GM03348 (cell line): ENCODE data around the gene DUSP23.

Source experiments
- DNase-seq: peaks from one replicate; pipeline ENCODE4 v3.0.0; 2012; ENCODE audit warnings: low spot score

Gene DUSP23

GRCh38 chr1:159786465-159786864 lies 5.7 kb downstream of the DUSP23 start:
- DNase-seq: no peak

GRCh38 chr1:159786966-159787365 lies 6.2 kb downstream of the DUSP23 start:
- no peak for DNase-seq

DNA sequence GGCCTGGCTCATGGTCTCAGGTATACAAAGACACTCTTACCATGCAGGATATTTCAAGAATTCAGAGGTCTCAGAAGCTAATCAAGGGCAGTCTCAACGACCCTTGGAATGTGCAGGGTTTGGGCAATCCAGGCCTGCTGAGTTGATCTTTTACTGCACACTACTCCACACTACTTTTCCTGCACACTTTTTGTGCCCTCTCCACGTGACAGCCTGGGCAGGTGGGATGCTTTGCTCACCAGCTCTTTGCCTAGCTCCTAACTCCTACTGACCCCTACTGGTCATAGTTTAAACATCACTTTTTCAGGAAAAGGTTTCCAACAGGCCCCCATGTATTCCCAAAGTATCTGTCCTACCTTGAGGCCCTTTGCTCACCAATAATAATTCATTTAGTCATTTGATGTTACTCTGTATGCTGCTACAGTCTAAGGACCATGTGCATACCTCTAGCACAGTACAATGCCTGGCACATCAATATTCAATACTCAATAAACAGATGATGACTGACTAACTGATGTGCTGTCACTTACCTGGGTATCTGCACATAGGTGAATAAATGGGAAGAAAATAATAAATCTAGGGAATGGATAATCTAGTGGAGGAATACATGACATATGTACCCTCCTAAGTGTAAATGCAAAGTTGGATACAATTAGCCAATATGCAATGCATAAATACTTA lies 9.6 kb downstream of the DUSP23 start:
- DNase-seq: peak; percentile 47

DNA sequence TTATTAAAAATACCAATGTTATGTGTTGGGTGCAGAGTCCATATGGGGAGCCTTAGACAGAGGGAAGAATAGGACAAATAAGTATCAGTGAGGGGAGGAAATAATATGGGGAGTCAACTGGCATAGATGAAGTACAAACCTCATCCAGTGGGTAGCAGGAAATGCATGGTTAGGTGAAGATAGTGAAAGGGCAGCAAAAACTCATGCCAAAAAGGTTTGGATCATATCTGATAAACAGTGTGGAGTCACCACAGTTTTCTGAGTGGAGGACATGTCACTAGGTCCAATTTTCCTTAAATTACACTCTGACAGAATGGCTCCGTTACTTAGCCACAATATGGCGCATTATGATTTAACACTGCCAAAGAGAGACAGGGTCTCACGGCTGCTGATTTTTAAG lies 10.3 kb downstream of the DUSP23 start:
- DNase-seq: no peak

GRCh38 chr1:159791461-159791860 lies 10.7 kb downstream of the DUSP23 start:
- DNase-seq: no peak

- no peak for DNase-seq
Observed at GRCh38 chr1:159795534-159795933, 14.8 kb downstream of the DUSP23 start.

- peak; percentile 84 for DNase-seq
Observed at GRCh38 chr1:159798893-159799292, 18.1 kb downstream of the DUSP23 start.

- DNase-seq: no peak
Observed at GRCh38 chr1:159799446-159799985, 18.8 kb downstream of the DUSP23 start.

- DNase-seq: no peak
Observed at GRCh38 chr1:159800177-159800930, 19.6 kb downstream of the DUSP23 start.

DNA sequence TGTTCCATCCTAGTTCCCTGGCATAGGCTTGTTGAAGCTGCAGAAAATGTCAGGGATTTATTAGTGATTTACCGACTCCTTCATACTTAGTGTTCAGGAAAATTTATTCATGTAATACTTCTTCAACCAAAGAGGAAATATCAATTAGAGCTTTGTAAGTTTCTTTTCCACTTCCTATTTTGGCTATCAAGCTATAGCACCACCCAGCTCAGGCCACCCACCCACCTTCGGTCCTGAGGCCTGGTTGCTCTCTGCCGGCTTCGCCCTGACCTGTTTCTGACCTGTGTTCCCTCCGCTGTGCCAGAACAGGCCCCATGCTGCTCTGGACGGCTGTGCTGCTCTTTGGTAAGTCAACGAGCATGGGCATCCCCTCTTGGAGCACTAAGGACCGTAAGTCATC lies 21.3 kb downstream of the DUSP23 start, which contains the start of gene FCRL6:
TSS of gene FCRL6 (plus strand) at position 250 of the 400 bp plus-strand sequence. CDS start at position 315, 65 bp downstream.
- no peak for DNase-seq

- DNase-seq: no peak
Observed at GRCh38 chr1:159803956-159804689, 23.4 kb downstream of the DUSP23 start.

GRCh38 chr1:159804924-159805323 lies 24.2 kb downstream of the DUSP23 start:
- DNase-seq: no peak

DNA sequence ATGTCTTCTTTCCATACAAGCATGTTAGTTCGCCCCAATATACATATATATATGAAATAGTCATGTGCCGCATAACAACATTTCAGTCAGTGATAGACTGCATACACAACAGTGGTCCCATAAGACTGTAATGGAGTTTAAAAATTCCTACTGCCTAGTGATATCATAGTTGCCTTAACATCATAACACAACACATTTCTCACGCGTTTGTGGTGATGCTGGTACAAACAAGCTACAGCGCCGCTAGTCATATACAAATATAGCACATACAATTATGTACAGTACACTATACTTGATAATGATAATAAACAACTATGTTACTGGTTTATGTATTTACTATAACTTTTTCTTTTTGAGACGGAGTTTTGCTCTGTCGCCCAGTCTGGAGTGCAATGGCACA lies 35.2 kb downstream of the DUSP23 start:
- DNase-seq: no peak

- DNase-seq: no peak
Observed at GRCh38 chr1:159817276-159818041, 36.7 kb downstream of the DUSP23 start.

GRCh38 chr1:159821171-159821867 lies 40.6 kb downstream of the DUSP23 start:
- DNase-seq: peak; percentile 77

DNA sequence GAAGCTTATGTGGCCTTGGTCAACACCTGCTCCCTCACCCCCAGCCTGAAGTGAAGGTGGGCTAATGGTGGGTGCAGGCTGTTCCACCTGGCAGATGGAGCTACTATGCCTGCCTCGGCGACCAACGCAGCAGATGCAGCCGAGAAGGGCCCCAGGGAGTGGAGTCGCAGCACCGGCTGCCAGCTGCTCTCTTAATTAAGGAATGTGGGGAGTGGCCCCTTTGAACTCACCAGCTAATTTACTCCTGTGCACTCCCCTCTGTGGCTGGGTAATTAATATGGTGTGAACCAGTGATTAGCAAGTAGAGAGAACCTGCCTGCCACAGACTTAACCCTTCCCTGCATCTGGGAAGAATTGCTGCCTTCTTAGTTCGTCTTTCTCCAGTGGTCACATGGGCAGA lies 42.6 kb downstream of the DUSP23 start:
- no peak for DNase-seq

- no peak for DNase-seq
Observed at GRCh38 chr1:159825564-159825963, 44.8 kb downstream of the DUSP23 start.

DNA sequence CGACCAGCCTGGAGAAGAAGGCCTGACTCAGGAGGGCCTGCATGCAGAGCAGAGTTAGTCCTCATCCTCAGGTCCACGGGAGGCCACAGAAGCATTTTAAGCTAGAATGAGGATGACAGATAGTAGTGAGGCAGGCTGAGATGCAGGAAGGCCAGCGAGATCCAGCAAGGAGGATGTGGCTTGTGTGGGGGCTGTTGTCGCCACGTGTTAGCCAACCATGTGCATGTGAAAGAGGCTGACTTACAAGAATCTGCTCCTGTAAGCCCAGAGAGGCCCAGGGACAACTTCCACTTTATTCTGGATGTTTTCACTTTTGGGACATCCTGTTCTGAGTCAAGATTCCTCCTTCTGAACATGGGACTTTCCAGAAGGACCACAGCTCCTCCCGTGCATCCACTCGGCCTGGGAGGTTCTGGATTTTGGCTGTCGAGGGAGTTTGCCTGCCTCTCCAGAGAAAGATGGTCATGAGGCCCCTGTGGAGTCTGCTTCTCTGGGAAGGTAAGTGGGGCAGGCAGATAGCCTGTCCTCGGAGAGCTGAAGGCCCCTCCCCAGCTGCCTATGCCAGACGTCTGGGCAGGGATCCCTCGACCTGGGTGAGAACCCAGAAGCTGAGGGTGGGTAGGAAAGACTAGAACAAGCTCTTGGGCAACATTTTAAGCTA lies 45.8 kb downstream of the DUSP23 start, which contains the start of gene SLAMF8:
TSS of gene SLAMF8 (plus strand) at position 433 of the 661 bp plus-strand sequence. CDS start at position 459, 26 bp downstream.
- DNase-seq: no peak

DNA sequence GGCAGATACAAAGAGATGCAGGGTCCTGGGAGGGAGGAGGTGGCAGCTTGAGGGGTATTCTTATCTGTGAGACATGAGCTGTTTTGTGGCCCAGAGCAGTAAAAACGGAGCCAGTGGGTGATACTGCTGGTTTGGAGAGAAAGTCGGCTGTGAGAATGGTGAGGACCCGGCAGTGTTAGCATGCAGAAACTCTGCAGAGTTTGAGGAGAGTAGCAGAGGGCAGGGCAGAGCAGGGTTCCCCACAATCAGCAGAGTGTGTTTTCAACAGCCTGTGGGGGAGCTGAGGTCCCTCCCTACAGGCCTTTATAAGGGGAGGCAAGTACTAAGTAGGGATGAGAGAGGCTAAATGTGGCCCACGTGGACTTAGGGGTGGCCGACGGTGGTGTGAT lies 46.3 kb downstream of the DUSP23 start:
- DNase-seq: no peak

GRCh38 chr1:159827549-159827948 lies 46.8 kb downstream of the DUSP23 start:
- no peak for DNase-seq
